HTR-8/SVneo (cell line): ENCODE measurements around the gene UBE3C.
"Not testable (repeated sequence)": the region's sequence is repeated elsewhere in the genome, so short reads cannot be mapped to it uniquely, and the experiment has no call there.

Experiments
- DNase-seq: peaks from one replicate; pipeline ENCODE4 v3.0.0; 2011; ENCODE audit warnings: low spot score, mixed read lengths; ENCODE audit not compliant: insufficient read length
- FAIRE-seq: peaks from 2 replicates; lab custom pipeline; 2011; peaks lifted over from hg19 to GRCh38; lab: Jason Lieb, UNC

The UBE3C gene

GRCh38 chr7:157268540-157268939 is 129.8 kb downstream of the UBE3C start:
- no peak for FAIRE-seq
- no peak for DNase-seq

GRCh38 chr7:157269341-157270059 is 130.8 kb downstream of the UBE3C start:
- no peak for FAIRE-seq
- no peak for DNase-seq

- no peak for DNase-seq
- FAIRE-seq = no peak
Observed at GRCh38 chr7:157270060-157270444, 131.3 kb downstream of the UBE3C start.

- DNase-seq = no peak
- no peak for FAIRE-seq
Observed at GRCh38 chr7:157271315-157271990, 132.7 kb downstream of the UBE3C start.

GRCh38 chr7:157271991-157272324 is 133.2 kb downstream of the UBE3C start:
- DNase-seq (no peak), FAIRE-seq (no peak)

- FAIRE-seq (no peak), DNase-seq (no peak)
Observed at GRCh38 chr7:157272351-157273207, 133.9 kb downstream of the UBE3C start.

GRCh38 chr7:157273208-157274093 is 134.7 kb downstream of the UBE3C start:
- FAIRE-seq (no peak), DNase-seq (peak; percentile 87)

GRCh38 chr7:157274094-157274634 is 135.4 kb downstream of the UBE3C start:
- not testable (repeated sequence) for DNase-seq, FAIRE-seq

- no peak for DNase-seq
- no peak for FAIRE-seq
Observed at GRCh38 chr7:157274991-157275427, 136.3 kb downstream of the UBE3C start.

GRCh38 chr7:157276091-157276561 is 137.4 kb downstream of the UBE3C start:
- no peak for FAIRE-seq
- no peak for DNase-seq

- FAIRE-seq (no peak), DNase-seq (no peak)
Observed at GRCh38 chr7:157276731-157277562, 138.2 kb downstream of the UBE3C start.

GRCh38 chr7:157277568-157277967 is 138.8 kb downstream of the UBE3C start:
- FAIRE-seq, DNase-seq: not testable (repeated sequence)

- FAIRE-seq = no peak
- DNase-seq = no peak
Observed at GRCh38 chr7:157278167-157278790, 139.6 kb downstream of the UBE3C start.

- FAIRE-seq = no peak
- DNase-seq = no peak
Observed at GRCh38 chr7:157278791-157279724, 140.3 kb downstream of the UBE3C start.

- FAIRE-seq = no peak
- no peak for DNase-seq
Observed at GRCh38 chr7:157279741-157280215, 141.1 kb downstream of the UBE3C start.

GRCh38 chr7:157280216-157280841 is 141.6 kb downstream of the UBE3C start:
- DNase-seq (no peak), FAIRE-seq (no peak)
